Measurements from ENCODE around the gene TULP4.

Gene TULP4

DNA sequence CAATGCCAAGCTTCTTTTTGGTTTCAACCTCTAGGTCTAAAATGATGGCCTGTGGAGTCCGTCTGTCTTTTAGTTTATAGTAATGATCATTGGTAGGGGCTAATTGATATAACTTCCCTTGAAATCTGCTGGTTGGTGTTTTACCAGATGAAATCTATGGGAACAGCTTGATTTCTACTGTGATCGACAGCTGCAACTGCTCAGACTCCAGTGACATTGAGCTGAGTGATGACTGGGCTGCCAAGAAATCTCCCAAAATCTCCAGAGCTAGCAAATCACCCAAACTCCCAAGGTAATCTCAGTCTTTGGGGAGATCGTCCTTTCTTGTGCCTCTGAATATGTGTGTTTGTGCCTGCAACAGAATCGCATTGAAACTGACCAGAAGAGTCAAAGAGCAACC is 177.2 kb downstream of the TULP4 start:
- no peak overlapping the region for H3K4me3 ChIP-seq (ENCODE audit: low read depth, low read length)
- no peak for DNase-seq (ENCODE audit: low read depth)
- TF ChIP-seq, protein P1, sequence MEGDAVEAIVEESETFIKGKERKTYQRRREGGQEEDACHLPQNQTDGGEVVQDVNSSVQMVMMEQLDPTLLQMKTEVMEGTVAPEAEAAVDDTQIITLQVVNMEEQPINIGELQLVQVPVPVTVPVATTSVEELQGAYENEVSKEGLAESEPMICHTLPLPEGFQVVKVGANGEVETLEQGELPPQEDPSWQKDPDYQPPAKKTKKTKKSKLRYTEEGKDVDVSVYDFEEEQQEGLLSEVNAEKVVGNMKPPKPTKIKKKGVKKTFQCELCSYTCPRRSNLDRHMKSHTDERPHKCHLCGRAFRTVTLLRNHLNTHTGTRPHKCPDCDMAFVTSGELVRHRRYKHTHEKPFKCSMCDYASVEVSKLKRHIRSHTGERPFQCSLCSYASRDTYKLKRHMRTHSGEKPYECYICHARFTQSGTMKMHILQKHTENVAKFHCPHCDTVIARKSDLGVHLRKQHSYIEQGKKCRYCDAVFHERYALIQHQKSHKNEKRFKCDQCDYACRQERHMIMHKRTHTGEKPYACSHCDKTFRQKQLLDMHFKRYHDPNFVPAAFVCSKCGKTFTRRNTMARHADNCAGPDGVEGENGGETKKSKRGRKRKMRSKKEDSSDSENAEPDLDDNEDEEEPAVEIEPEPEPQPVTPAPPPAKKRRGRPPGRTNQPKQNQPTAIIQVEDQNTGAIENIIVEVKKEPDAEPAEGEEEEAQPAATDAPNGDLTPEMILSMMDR (IDR thresholded peaks at IDR 0.05; ENCODE audit: control insufficient read depth, extremely low read depth, insufficient read depth), result no peak

DNA sequence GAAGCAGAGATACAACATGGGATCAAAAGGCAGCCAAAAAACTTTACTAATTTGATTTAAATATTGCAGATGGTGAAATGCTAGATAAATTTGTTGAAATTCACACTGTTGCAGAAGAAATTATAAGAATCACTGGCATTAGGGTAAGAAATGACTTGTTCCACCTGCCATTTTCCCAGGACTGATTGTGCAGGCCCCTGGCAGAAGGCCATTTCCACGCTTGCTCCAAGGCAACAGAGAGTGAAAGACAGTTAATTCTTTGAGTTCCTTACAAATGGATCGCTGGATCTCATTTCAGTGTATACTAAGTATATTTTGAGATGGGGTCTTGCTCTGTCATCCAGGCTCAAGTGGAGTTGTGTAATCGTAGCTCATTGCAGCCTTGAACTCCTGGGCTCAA is 180.6 kb downstream of the TULP4 start:
- no peak for DNase-seq (ENCODE audit: low read depth)
- no peak overlapping the region for H3K4me3 ChIP-seq (ENCODE audit: low read depth, low read length)
- TF ChIP-seq, protein P1 (IDR thresholded peaks at IDR 0.05; ENCODE audit: control insufficient read depth, extremely low read depth, insufficient read depth), result no peak

DNA sequence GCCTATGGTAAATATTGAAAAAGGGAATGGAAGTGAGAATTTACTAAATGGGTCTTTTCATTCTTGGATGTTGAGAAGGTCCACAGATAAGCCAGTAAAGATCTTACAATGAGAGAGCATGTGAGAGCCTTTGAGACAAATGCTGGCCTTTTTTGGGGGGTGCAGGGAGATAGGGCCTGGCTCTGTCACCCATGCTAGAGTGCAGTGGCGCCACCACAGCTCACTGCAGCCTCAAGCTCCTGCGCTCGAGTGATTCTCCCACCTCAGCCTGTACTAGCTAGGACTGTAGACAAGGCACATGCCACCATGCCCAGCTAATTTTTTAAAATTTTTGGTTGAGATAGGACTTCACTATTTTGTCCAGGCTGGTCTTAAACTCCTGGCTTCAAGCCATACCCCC is 184.4 kb downstream of the TULP4 start:
- DNase-seq (ENCODE audit: low read depth), result no peak
- TF ChIP-seq, protein P1 (IDR thresholded peaks at IDR 0.05; ENCODE audit: control insufficient read depth, extremely low read depth, insufficient read depth), result no peak
- H3K4me3 ChIP-seq (ENCODE audit: low read depth, low read length), result no peak overlapping the region

DNA sequence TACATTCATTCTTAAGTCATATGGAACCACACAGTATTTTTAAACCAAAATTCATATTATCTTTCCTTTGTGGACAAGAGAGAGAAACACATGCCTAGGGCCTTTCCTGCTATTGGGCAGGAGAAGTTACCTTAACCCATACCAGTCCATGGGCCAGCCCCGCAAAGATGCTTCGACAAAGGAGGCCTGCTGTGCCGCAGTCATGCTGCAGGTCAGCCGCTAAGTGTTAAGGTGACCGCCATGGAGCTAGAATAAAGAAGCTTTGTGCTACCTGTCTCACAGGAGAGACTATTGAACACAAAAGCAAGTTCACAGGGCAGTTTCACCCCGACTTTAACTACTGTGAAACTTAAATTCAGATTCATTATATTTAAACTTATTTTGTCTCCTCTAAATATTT is 185.4 kb downstream of the TULP4 start:
- TF ChIP-seq, protein P1 (IDR thresholded peaks at IDR 0.05; ENCODE audit: control insufficient read depth, extremely low read depth, insufficient read depth), result no peak
- no peak overlapping the region for H3K4me3 ChIP-seq (ENCODE audit: low read depth, low read length)
- DNase-seq (ENCODE audit: low read depth), result no peak

DNA sequence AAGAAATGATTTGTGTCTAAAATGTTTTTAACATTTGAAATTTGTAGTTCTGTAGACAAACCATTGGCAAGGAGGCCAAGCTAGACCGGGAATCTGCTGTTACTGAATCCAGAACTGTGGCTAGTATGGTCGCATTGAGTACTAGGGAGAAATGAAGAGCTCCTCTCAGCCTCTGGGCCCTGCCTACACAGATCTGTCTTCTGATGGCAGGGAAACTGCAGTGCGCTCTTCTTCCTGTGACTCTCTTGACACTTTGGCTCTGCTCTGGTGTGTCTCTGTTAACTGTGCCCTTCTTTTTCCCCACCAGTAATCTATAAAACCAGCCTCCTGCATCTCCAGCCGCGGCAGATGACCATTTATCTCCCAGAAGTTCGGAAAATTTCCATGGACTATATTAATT is 186.1 kb downstream of the TULP4 start:
- DNase-seq (ENCODE audit: low read depth), result no peak
- TF ChIP-seq, protein P1 (IDR thresholded peaks at IDR 0.05; ENCODE audit: control insufficient read depth, extremely low read depth, insufficient read depth), result no peak

DNA sequence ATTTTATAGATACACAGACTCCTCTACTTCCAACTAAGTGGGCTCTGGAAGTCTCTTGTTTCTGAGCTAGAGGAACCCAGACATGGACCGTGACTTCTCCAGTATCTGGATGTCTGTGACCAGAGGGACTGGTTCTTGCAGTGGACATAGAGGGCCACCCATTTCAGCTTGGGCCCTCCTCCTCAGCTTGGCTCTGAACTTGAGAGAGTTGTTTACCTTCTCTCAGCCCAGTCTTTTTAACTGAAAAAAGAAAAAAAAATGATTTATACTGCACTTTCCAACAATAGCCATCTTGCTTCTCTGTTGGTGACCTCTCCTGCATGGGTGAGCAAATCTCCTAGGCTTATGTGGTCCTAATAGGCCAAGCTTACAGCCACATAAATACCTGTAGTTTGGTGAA is 187.3 kb downstream of the TULP4 start:
- no peak for DNase-seq (ENCODE audit: low read depth)
- TF ChIP-seq, protein P1 (IDR thresholded peaks at IDR 0.05; ENCODE audit: control insufficient read depth, extremely low read depth, insufficient read depth), result no peak

More for the DNA sequence above, 186.1 kb downstream of the TULP4 start:
- H3K4me3 ChIP-seq (ENCODE audit: low read depth, low read length), result no peak overlapping the region

DNA sequence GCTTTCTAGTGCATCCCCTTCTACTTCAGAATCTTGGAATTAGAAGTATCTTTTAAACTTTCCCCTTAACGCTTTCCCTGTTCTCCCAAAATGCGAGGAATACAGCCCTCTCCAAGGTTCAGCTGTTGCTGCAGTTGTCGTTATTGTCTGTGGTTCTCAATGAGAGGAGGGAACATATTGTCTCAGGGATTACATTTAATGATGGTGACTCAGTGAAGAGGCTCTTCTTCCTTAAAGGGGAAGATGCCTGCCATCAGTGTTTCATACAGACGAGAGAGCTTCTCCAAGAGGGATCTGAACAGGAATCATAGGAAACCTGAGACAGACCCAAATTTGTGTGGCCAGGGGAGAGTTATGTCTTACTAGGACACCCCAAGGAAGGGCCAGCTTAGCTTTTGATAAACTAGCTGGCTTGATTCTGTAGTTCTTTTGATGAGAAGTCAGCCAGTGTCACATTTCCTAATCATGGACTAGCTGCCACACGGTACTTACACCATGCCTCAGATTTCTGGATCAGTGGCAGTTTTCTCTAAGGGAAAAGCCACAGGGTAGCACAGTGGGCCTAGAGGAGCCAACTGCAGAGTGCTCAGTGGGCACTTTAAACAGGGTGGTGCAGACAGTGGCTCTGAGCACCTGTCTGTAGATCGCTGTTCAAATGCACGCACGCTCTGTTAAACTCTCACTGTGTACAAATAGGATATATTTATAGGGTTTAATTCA is 187.9 kb downstream of the TULP4 start:
- TF ChIP-seq, protein P1 (IDR thresholded peaks at IDR 0.05; ENCODE audit: control insufficient read depth, extremely low read depth, insufficient read depth), result no peak
- no peak for DNase-seq (ENCODE audit: low read depth)
- no peak overlapping the region for H3K4me3 ChIP-seq (ENCODE audit: low read depth, low read length)

More for the DNA sequence above, 187.3 kb downstream of the TULP4 start:
- H3K4me3 ChIP-seq (ENCODE audit: low read depth, low read length), result no peak overlapping the region
